GM18519 (cell line): ENCODE measurements around the gene TEX10.
"Not testable (repeated sequence)": the region's sequence is repeated elsewhere in the genome, so short reads cannot be mapped to it uniquely, and the experiment has no call there.

Experiments
- ATAC-seq: cut with Tn5 transposase; IDR thresholded peaks from one replicate; pipeline ENCODE4 v1.9.1; 2021; ENCODE audit warnings: mild to moderate bottlenecking, moderate library complexity; ENCODE audit not compliant: unreplicated experiment, low FRiP score

TEX10 gene

GRCh38 chr9:100352727-100353505, at the start of gene TEX10:
Gene TEX10 (minus strand): TSS chr9:100352942. CDS start chr9:100349363, 3,579 bp downstream.
- ATAC-seq = peak; percentile 60

GRCh38 chr9:100401042-100401441, 48.3 kb upstream of the TEX10 start:
- ATAC-seq = no peak

- no peak for ATAC-seq
Observed at GRCh38 chr9:100397529-100398266, 45.0 kb upstream of the TEX10 start.

GRCh38 chr9:100396769-100397168, 44.0 kb upstream of the TEX10 start:
- no peak for ATAC-seq

- no peak for ATAC-seq
Observed at GRCh38 chr9:100394816-100395215, 42.1 kb upstream of the TEX10 start.

GRCh38 chr9:100394032-100394695, 41.4 kb upstream of the TEX10 start:
- no peak for ATAC-seq

GRCh38 chr9:100392989-100393388, 40.2 kb upstream of the TEX10 start:
- not testable (repeated sequence) for ATAC-seq

- no peak for ATAC-seq
Observed at GRCh38 chr9:100379862-100380261, 27.1 kb upstream of the TEX10 start.

- ATAC-seq = no peak
Observed at GRCh38 chr9:100377015-100377414, 24.3 kb upstream of the TEX10 start.

GRCh38 chr9:100375658-100376057, 22.9 kb upstream of the TEX10 start:
- no peak for ATAC-seq

- no peak for ATAC-seq
Observed at GRCh38 chr9:100372648-100373047, 19.9 kb upstream of the TEX10 start.

- ATAC-seq = no peak
Observed at GRCh38 chr9:100370064-100370723, 17.5 kb upstream of the TEX10 start.

- no peak for ATAC-seq
Observed at GRCh38 chr9:100368672-100369071, 15.9 kb upstream of the TEX10 start.

- no peak for ATAC-seq
Observed at GRCh38 chr9:100366121-100366520, 13.4 kb upstream of the TEX10 start.

- ATAC-seq = no peak
Observed at GRCh38 chr9:100364013-100364412, 11.3 kb upstream of the TEX10 start.

GRCh38 chr9:100359057-100359456, 6.3 kb upstream of the TEX10 start:
- ATAC-seq = no peak

- no peak for ATAC-seq
Observed at GRCh38 chr9:100357501-100357900, 4.8 kb upstream of the TEX10 start.

- peak; percentile 35 for ATAC-seq
Observed at GRCh38 chr9:100355561-100355960, 2.8 kb upstream of the TEX10 start.

- ATAC-seq = no peak
Observed at GRCh38 chr9:100354121-100354800, 1.5 kb upstream of the TEX10 start.

GRCh38 chr9:100352201-100352726, 478 bp downstream of the TEX10 start:
- ATAC-seq = peak; percentile 24
